Measurements from ENCODE around the gene SLC17A5. TPM values are rescaled to one million over a fixed set of nuclear protein-coding genes. Genes with fewer than 3 reads are reported as not detected.
"Not testable (repeated sequence)": the region's sequence is repeated elsewhere in the genome, so short reads cannot be mapped to it uniquely, and the experiment has no call there.

SLC17A5 gene
- total RNA-seq, 1 donor from 2014 or later = 11.4 TPM

DNA sequence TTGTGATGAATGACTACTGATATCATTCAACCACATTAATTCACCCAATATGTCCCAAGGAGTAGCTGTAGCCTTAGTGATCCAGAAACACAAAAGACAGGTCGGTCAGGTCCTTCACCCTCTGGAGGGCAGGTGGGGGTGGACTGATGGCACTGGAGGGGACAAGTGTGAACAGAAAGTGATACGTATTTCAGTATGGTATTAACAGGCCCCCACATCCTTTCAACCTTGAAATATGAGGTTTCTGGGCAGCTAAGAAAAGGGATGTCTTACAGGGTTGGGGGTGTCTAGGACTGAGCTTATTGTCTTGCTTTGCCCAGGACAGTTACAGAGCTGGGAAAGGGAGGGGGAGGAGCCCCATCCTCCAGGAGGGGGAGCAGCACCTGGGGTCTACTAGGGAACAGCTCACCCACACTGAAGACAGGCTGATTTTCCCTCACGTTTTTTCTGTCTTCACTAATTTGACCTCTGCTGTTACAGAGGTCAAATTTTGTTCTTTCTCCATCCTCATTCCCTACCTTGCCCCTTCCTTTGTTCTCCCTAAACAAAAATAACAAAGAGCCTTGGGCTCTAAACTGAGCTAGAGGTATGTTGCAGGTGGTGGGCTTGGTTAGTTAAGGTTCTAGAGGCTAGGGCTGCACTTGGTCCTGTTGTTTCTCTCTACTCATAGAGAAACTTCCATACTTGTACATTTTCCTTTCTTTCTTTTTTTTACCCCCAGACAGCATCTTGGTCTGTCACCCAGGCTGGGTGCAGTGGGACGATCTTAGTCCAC, 95.0 kb downstream of the SLC17A5 start:
- TF ChIP-seq CTCF (conservative IDR thresholded peaks at IDR 0.05; ENCODE audit: low read depth, low read length) = no peak
- DNase-seq (ENCODE audit: low read depth) = no peak

DNA sequence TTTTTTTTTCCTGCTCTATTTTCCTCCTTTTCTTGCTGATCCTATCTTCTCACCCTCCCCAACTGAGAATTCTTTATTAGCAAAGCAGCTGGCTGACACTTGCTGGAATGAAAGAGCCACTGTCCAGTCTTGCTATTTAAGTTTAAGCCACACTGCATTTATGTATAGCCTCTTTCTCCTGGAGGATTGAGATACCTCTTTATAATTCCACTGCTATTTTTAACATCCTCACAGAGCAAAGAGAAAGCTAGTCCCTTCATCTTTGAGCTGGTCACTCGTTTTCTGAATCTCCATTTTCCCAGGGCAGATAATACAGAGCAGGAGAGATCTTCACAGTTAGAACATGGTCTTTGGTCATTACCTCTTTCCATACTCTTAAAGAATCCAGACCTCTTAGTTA, 97.0 kb downstream of the SLC17A5 start:
- no peak for DNase-seq (ENCODE audit: low read depth)
- no peak for TF ChIP-seq CTCF (conservative IDR thresholded peaks at IDR 0.05; ENCODE audit: low read depth, low read length)
- no peak overlapping the region for H3K4me3 ChIP-seq (ENCODE audit: low read depth, low read length)

More for the DNA sequence above, 95.0 kb downstream of the SLC17A5 start:
- no peak overlapping the region for H3K4me3 ChIP-seq (ENCODE audit: low read depth, low read length)

GRCh38 chr6:73555380-73555949, 98.3 kb downstream of the SLC17A5 start:
- not testable (repeated sequence) for H3K4me3 ChIP-seq (ENCODE audit: low read depth, low read length); DNase-seq (ENCODE audit: low read depth)

- not testable (repeated sequence) for DNase-seq (ENCODE audit: low read depth); H3K4me3 ChIP-seq (ENCODE audit: low read depth, low read length)
These were observed 102.7 kb downstream of the SLC17A5 start for GRCh38 chr6:73551115-73551514.

DNA sequence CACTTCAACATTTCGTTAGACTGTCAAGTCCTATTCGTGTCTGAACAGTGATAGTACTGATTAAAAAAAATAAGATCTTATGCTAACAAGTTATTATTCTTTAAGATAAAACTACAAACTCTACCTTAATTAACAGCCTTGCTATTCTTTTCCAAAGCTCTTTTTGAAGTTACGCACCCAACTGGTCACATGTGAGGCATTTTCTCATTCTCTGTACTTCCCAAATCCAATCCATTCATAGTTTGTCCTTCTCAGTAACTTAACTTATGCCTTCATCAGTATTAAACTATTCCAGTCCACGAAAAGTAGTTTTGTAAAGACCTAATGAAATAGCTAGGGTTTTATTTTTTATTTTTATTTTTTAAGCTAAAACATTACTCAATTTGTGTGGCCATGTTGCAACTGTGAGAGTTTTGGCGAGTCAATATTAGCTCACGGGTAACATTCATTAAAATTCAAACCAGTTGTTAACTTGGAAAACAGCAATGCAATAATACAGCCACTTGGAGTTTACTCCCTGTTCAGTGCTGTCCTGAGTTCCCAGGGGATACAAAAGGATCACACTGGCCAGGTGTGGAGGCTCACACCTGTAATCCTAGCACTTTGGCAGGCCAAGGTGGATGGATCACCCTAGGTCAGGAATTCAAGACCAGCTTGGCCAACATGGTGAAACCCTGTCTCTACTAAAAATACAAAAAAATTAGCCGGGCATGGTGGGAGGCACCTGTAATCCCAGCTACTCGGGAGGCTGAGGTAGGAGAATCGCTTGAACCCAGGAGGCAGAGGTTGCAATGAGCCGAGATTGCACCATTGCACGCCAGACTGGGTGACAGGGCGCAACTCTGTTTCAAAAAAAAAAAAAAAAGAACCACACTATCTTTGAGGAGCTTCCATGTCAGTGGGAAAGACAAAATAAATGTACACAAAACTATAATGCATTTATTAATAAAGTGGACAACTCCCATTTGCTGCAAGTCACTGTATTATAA, 105.0 kb downstream of the SLC17A5 start:
- no peak for DNase-seq (ENCODE audit: low read depth)
- no peak overlapping the region for H3K4me3 ChIP-seq (ENCODE audit: low read depth, low read length)
- TF ChIP-seq CTCF (conservative IDR thresholded peaks at IDR 0.05; ENCODE audit: low read depth, low read length) = peak; percentile 38

- no peak for DNase-seq (ENCODE audit: low read depth)
- no peak for TF ChIP-seq CTCF (conservative IDR thresholded peaks at IDR 0.05; ENCODE audit: low read depth, low read length)
- H3K4me3 ChIP-seq (ENCODE audit: low read depth, low read length) = no peak overlapping the region
These were observed 106.8 kb downstream of the SLC17A5 start for GRCh38 chr6:73547036-73547435.

Other genes with a start within 250 kb of the SLC17A5 start
- 9.1 and 18.2 TPM in 2 replicates for gene CGAS, start 201.7 kb downstream of the SLC17A5 start, total RNA-seq
- 23.5 and 26.8 TPM in 2 replicates for gene MTO1, start 192.3 kb downstream of the SLC17A5 start, total RNA-seq
- gene EEF1A1, start 133.0 kb downstream of the SLC17A5 start, total RNA-seq = 9,761 and 15,338 TPM in 2 replicates
- 11.4 and 24.3 TPM in 2 replicates for gene CD109, start 42.2 kb upstream of the SLC17A5 start, total RNA-seq

Data from epithelial cell of proximal tubule (primary cell).